ENCODE measurements around the gene SPACA9.

The SPACA9 gene

GRCh38 chr9:132909311-132909710 is 30.6 kb downstream of the SPACA9 start:
- Histone ChIP-seq H2BK12ac (ENCODE audit: low read length) (no peak overlapping the region), H3K14ac (ENCODE audit: low read length) (no peak overlapping the region), H3K36me3 (ENCODE audit: control insufficient read depth in 1 of 2, insufficient read depth in 2 of 2, low read length in 2 of 2) (peaks cover 21 to 36% of the 10 kb centered on the region in 2 experiments), H3K27ac (ENCODE audit: low read depth, low read length) (no peak overlapping the region), H3K79me1 (ENCODE audit: low read length) (no peaks in the 10 kb centered on the region), H2BK5ac (ENCODE audit: low read depth, low read length, poor library complexity) (no peak overlapping the region), H3K23ac (ENCODE audit: low read length) (no peak overlapping the region), H2AFZ (ENCODE audit: insufficient read depth, low read length, poor library complexity) (no peak overlapping the region), H4K8ac (ENCODE audit: low read depth, low read length) (no peak overlapping the region), H3K9ac (ENCODE audit: low read length) (no peak overlapping the region), H2AK5ac (ENCODE audit: low read length) (no peak overlapping the region), H3K4me3 (ENCODE audit: low read depth, low read length) (no peak overlapping the region), H3K18ac (ENCODE audit: low read length) (no peak overlapping the region), H3K4me2 (ENCODE audit: low read length) (no peak overlapping the region), H2BK120ac (ENCODE audit: insufficient read depth, low read length, poor library complexity) (no peak overlapping the region), H3K4me1 (ENCODE audit: control insufficient read depth in 1 of 2, insufficient read depth in 2 of 2, low read length in 2 of 2) (no peaks in the 10 kb centered on the region), H3K4ac (ENCODE audit: low read depth, low read length) (no peak overlapping the region), H4K12ac (ENCODE audit: low read depth, low read length) (no peak overlapping the region), H3K27me3 (ENCODE audit: insufficient read depth, low read length) (no peaks in the 10 kb centered on the region), H4K91ac (ENCODE audit: low read depth, low read length) (no peak overlapping the region), H3K9me3 (ENCODE audit: insufficient read depth, low read depth, low read length) (no peaks in the 10 kb centered on the region), H3K79me2 (ENCODE audit: control insufficient read depth, insufficient read depth, low read length, poor library complexity) (no peaks in the 10 kb centered on the region)
- peak in 1 of 2 donors; percentile 9 for DNase-seq
- WGBS (ENCODE audit: extremely low coverage, insufficient coverage, insufficient read length) = no CpG with 5 or more reads among the region's 2 CpGs

GRCh38 chr9:132910376-132910775 is 31.7 kb downstream of the SPACA9 start:
- Histone ChIP-seq H3K79me1 (ENCODE audit: low read length) (no peaks in the 10 kb centered on the region), H2AK5ac (ENCODE audit: low read length) (no peak overlapping the region), H3K79me2 (ENCODE audit: control insufficient read depth, insufficient read depth, low read length, poor library complexity) (no peaks in the 10 kb centered on the region), H3K4ac (ENCODE audit: low read depth, low read length) (no peak overlapping the region), H3K9me3 (ENCODE audit: insufficient read depth, low read depth, low read length) (peaks cover 3% of the 10 kb centered on the region), H3K27me3 (ENCODE audit: insufficient read depth, low read length) (no peaks in the 10 kb centered on the region), H3K23ac (ENCODE audit: low read length) (peak overlapping the region; percentile 63), H4K91ac (ENCODE audit: low read depth, low read length) (no peak overlapping the region), H3K14ac (ENCODE audit: low read length) (no peak overlapping the region), H2AFZ (ENCODE audit: insufficient read depth, low read length, poor library complexity) (no peak overlapping the region), H2BK12ac (ENCODE audit: low read length) (no peak overlapping the region), H3K4me2 (ENCODE audit: low read length) (no peak overlapping the region), H3K36me3 (ENCODE audit: control insufficient read depth in 1 of 2, insufficient read depth in 2 of 2, low read length in 2 of 2) (peaks cover 23 to 36% of the 10 kb centered on the region in 2 experiments), H3K18ac (ENCODE audit: low read length) (no peak overlapping the region), H2BK5ac (ENCODE audit: low read depth, low read length, poor library complexity) (no peak overlapping the region), H3K4me3 (ENCODE audit: low read depth, low read length) (no peak overlapping the region), H3K9ac (ENCODE audit: low read length) (peak overlapping the region; percentile 46), H3K4me1 (ENCODE audit: control insufficient read depth in 1 of 2, insufficient read depth in 2 of 2, low read length in 2 of 2) (no peaks in the 10 kb centered on the region), H3K27ac (ENCODE audit: low read depth, low read length) (no peak overlapping the region), H2BK120ac (ENCODE audit: insufficient read depth, low read length, poor library complexity) (no peak overlapping the region), H4K12ac (ENCODE audit: low read depth, low read length) (no peak overlapping the region), H4K8ac (ENCODE audit: low read depth, low read length) (no peak overlapping the region)
- peak; percentile 54 to 63 for DNase-seq
- WGBS (ENCODE audit: extremely low coverage, insufficient coverage, insufficient read length) = no CpG with 5 or more reads among the region's 6 CpGs

- Histone ChIP-seq H3K4me1 (ENCODE audit: control insufficient read depth in 1 of 2, insufficient read depth in 2 of 2, low read length in 2 of 2) (no peaks in the 10 kb centered on the region), H3K23ac (ENCODE audit: low read length) (no peak overlapping the region), H3K18ac (ENCODE audit: low read length) (no peak overlapping the region), H2BK12ac (ENCODE audit: low read length) (no peak overlapping the region), H3K4ac (ENCODE audit: low read depth, low read length) (no peak overlapping the region), H2BK5ac (ENCODE audit: low read depth, low read length, poor library complexity) (no peak overlapping the region), H3K27ac (ENCODE audit: low read depth, low read length) (no peak overlapping the region), H4K8ac (ENCODE audit: low read depth, low read length) (no peak overlapping the region), H3K79me2 (ENCODE audit: control insufficient read depth, insufficient read depth, low read length, poor library complexity) (no peaks in the 10 kb centered on the region), H3K79me1 (ENCODE audit: low read length) (no peaks in the 10 kb centered on the region), H3K9ac (ENCODE audit: low read length) (no peak overlapping the region), H2AK5ac (ENCODE audit: low read length) (no peak overlapping the region), H4K12ac (ENCODE audit: low read depth, low read length) (no peak overlapping the region), H3K9me3 (ENCODE audit: insufficient read depth, low read depth, low read length) (peaks cover 3% of the 10 kb centered on the region), H3K27me3 (ENCODE audit: insufficient read depth, low read length) (no peaks in the 10 kb centered on the region), H3K14ac (ENCODE audit: low read length) (no peak overlapping the region), H3K4me2 (ENCODE audit: low read length) (no peak overlapping the region), H4K91ac (ENCODE audit: low read depth, low read length) (no peak overlapping the region), H3K36me3 (ENCODE audit: control insufficient read depth in 1 of 2, insufficient read depth in 2 of 2, low read length in 2 of 2) (peaks cover 18 to 33% of the 10 kb centered on the region in 2 experiments), H2AFZ (ENCODE audit: insufficient read depth, low read length, poor library complexity) (no peak overlapping the region), H2BK120ac (ENCODE audit: insufficient read depth, low read length, poor library complexity) (no peak overlapping the region), H3K4me3 (ENCODE audit: low read depth, low read length) (no peak overlapping the region)
- peak; percentile 85 to 88 for DNase-seq
- WGBS (ENCODE audit: extremely low coverage, insufficient coverage, insufficient read length) = no CpG with 5 or more reads among the region's 4 CpGs
Observed at GRCh38 chr9:132912131-132912530, 33.4 kb downstream of the SPACA9 start.

- DNase-seq = no peak
- H3K18ac ChIP-seq (ENCODE audit: low read length) = no peak overlapping the region
- WGBS (ENCODE audit: extremely low coverage, insufficient coverage, insufficient read length) = no CpG with 5 or more reads among the region's 6 CpGs
- no peak overlapping the region for H3K4me2 ChIP-seq (ENCODE audit: low read length)
- H3K27me3 ChIP-seq (ENCODE audit: insufficient read depth, low read length) = no peaks in the 10 kb centered on the region
- H2BK120ac ChIP-seq (ENCODE audit: insufficient read depth, low read length, poor library complexity) = no peak overlapping the region
- H3K23ac ChIP-seq (ENCODE audit: low read length) = no peak overlapping the region
- H3K36me3 ChIP-seq (ENCODE audit: control insufficient read depth in 1 of 2, insufficient read depth in 2 of 2, low read length in 2 of 2) = peaks cover 16 to 28% of the 10 kb centered on the region in 2 experiments
- peaks cover 1 to 4% of the 10 kb centered on the region in 2 experiments for H3K4me1 ChIP-seq (ENCODE audit: control insufficient read depth in 1 of 2, insufficient read depth in 2 of 2, low read length in 2 of 2)
- no peak overlapping the region for H4K12ac ChIP-seq (ENCODE audit: low read depth, low read length)
- no peak overlapping the region for H2BK12ac ChIP-seq (ENCODE audit: low read length)
- no peak overlapping the region for H3K4me3 ChIP-seq (ENCODE audit: low read depth, low read length)
- H4K8ac ChIP-seq (ENCODE audit: low read depth, low read length) = no peak overlapping the region
- H3K79me2 ChIP-seq (ENCODE audit: control insufficient read depth, insufficient read depth, low read length, poor library complexity) = no peaks in the 10 kb centered on the region
- H3K27ac ChIP-seq (ENCODE audit: low read depth, low read length) = no peak overlapping the region
- no peak overlapping the region for H3K9ac ChIP-seq (ENCODE audit: low read length)
- no peak overlapping the region for H3K4ac ChIP-seq (ENCODE audit: low read depth, low read length)
- no peak overlapping the region for H2AK5ac ChIP-seq (ENCODE audit: low read length)
- H4K91ac ChIP-seq (ENCODE audit: low read depth, low read length) = no peak overlapping the region
- peaks cover 3% of the 10 kb centered on the region for H3K9me3 ChIP-seq (ENCODE audit: insufficient read depth, low read depth, low read length)
- H3K79me1 ChIP-seq (ENCODE audit: low read length) = no peaks in the 10 kb centered on the region
- no peak overlapping the region for H2AFZ ChIP-seq (ENCODE audit: insufficient read depth, low read length, poor library complexity)
- no peak overlapping the region for H2BK5ac ChIP-seq (ENCODE audit: low read depth, low read length, poor library complexity)
- H3K14ac ChIP-seq (ENCODE audit: low read length) = no peak overlapping the region
Observed at GRCh38 chr9:132914924-132915323, 36.2 kb downstream of the SPACA9 start.
